Lower lobe of right lung (tissue), 2 donors: ENCODE results near the gene MOCS3. TPM values are rescaled to one million over a fixed set of nuclear protein-coding genes. Genes with fewer than 3 reads are reported as not detected.
A peak's percentile ranks its signal among the peaks of the same experiment; 100 is the strongest.

ENCODE experiments used
- ATAC-seq, 2 donors: fragments of 200-7000 bp; cut with Tn5 transposase; one replicate each; pipeline ENCODE4 v1.9.1; 2020 to 2022; ENCODE audit warnings: mild to moderate bottlenecking in 2 of 2, moderate library complexity in 2 of 2
- DNase-seq: peaks from one replicate; pipeline ENCODE4 v3.0.0-alpha.2; 2020
- H3K27ac ChIP-seq: fragments of 200-600 bp; one replicate; pipeline ENCODE4 v1.8.0; 2022
- H3K27me3 ChIP-seq: fragments of 200-600 bp; one replicate; pipeline ENCODE4 v1.8.0; 2022; ENCODE audit warnings: low read depth
- H3K36me3 ChIP-seq: fragments of 200-600 bp; one replicate; pipeline ENCODE4 v1.8.0; 2022; ENCODE audit warnings: mild to moderate bottlenecking
- H3K4me1 ChIP-seq: fragments of 200-600 bp; one replicate; pipeline ENCODE4 v1.8.0; 2022
- H3K4me3 ChIP-seq: fragments of 200-600 bp; one replicate; pipeline ENCODE4 v1.8.0; 2022; ENCODE audit warnings: mild to moderate bottlenecking
- H3K9me3 ChIP-seq: fragments of 200-600 bp; one replicate; pipeline ENCODE4 v1.8.0; 2022
- CTCF ChIP-seq: fragments of 200-600 bp; IDR thresholded peaks from one replicate; pipeline ENCODE4 v1.8.0; 2022; ENCODE audit warnings: antibody characterized with exemption, mild to moderate bottlenecking
- intact Hi-C: fragments of 100-400 bp; cut with DNase I; formaldehyde crosslinking; loops from one replicate; pipeline ENCODE4 v1.11.0; 2022
- total RNA-seq: library from RNA; stranded (reverse); fragmentation: NEBNext Ultra II Directional; extraction: Animal tissue kit (Norgen Biotek cat#: 25700); gene quantifications from one replicate; pipeline ENCODE4 v1.2.1, GENCODE V29; 2021
- donor health status: DM: no; HTN: yes; CAD: no; lungs with severe emphysema.

MOCS3 gene
- total RNA-seq, 1 donor from 2014 or later = 4.7 TPM

GRCh38 chr20:50930139-50930975 lies 28.3 kb upstream of the MOCS3 start:
- Histone ChIP-seq H3K4me3 (peak overlapping the region; percentile 75), H3K27ac (peak overlapping the region; percentile 99), H3K27me3 (no peaks in the 10 kb centered on the region), H3K9me3 (no peaks in the 10 kb centered on the region), H3K4me1 (peaks cover 48% of the 10 kb centered on the region), H3K36me3 (peaks cover 35% of the 10 kb centered on the region)
- DNase-seq (peak; percentile 57), ATAC-seq (peak in 1 of 2 donors; percentile 1)
- intact Hi-C loops = no loop called here
- no peak for TF ChIP-seq CTCF

GRCh38 chr20:50930976-50931305 lies 27.7 kb upstream of the MOCS3 start:
- DNase-seq = no peak

GRCh38 chr20:50931306-50932015 lies 27.2 kb upstream of the MOCS3 start, which contains the start of gene ADNP:
TSS of gene ADNP (minus strand) at chr20:50931437. CDS start at chr20:50903996, 27,441 bp downstream.
- intact Hi-C loops = no loop called here

More at GRCh38 chr20:50930976-50931305, 27.7 kb upstream of the MOCS3 start:
- Histone ChIP-seq H3K4me1 (peaks cover 42% of the 10 kb centered on the region), H3K27ac (peak overlapping the region; percentile 99), H3K4me3 (peak overlapping the region; percentile 64), H3K27me3 (no peaks in the 10 kb centered on the region), H3K9me3 (no peaks in the 10 kb centered on the region), H3K36me3 (peaks cover 40% of the 10 kb centered on the region)
- peak; percentile 58 to 62 for ATAC-seq
- intact Hi-C loops = no loop called here
- no peak for TF ChIP-seq CTCF

GRCh38 chr20:50932016-50932485 lies 26.6 kb upstream of the MOCS3 start:
- no peak for ATAC-seq
- Histone ChIP-seq H3K4me1 (peaks cover 33% of the 10 kb centered on the region), H3K36me3 (peaks cover 52% of the 10 kb centered on the region), H3K9me3 (no peaks in the 10 kb centered on the region), H3K27me3 (no peaks in the 10 kb centered on the region), H3K27ac (peak overlapping the region; percentile 99), H3K4me3 (peak overlapping the region; percentile 64)
- no peak for TF ChIP-seq CTCF
- DNase-seq = no peak
- intact Hi-C loops = no loop called here

More at GRCh38 chr20:50931306-50932015, 27.2 kb upstream of the MOCS3 start, which contains the start of gene ADNP:
- H3K9me3 ChIP-seq = no peaks in the 10 kb centered on the region
- ATAC-seq = peak; percentile 92 to 97
- no peaks in the 10 kb centered on the region for H3K27me3 ChIP-seq
- peaks cover 46% of the 10 kb centered on the region for H3K36me3 ChIP-seq
- H3K4me3 ChIP-seq = peak within 1 kb of the TSS; percentile 75
- peak; percentile 82 for TF ChIP-seq CTCF
- peak within 1 kb of the TSS; percentile 99 for H3K27ac ChIP-seq
- DNase-seq = peak; percentile 92
- peaks cover 37% of the 10 kb centered on the region for H3K4me1 ChIP-seq

- peaks cover 53% of the 10 kb centered on the region for H3K36me3 ChIP-seq
- ATAC-seq (no peak), DNase-seq (no peak)
- no peak overlapping the region for H3K4me3 ChIP-seq
- intact Hi-C loops = no loop called here
- no peak for TF ChIP-seq CTCF
- H3K4me1 ChIP-seq = peaks cover 25% of the 10 kb centered on the region
- H3K27me3 ChIP-seq = no peaks in the 10 kb centered on the region
- no peak overlapping the region for H3K27ac ChIP-seq
- no peaks in the 10 kb centered on the region for H3K9me3 ChIP-seq
Observed at GRCh38 chr20:50932691-50933280, 25.8 kb upstream of the MOCS3 start.
